HepG2 (cell line): Measurements from ENCODE around the gene LGALS1. TPM values are rescaled to one million over a fixed set of nuclear protein-coding genes. Genes with fewer than 3 reads are reported as not detected.
A peak's percentile ranks its signal among the peaks of the same experiment; 100 is the strongest.

Experiments
- ATF7 ChIP-seq, 2 experiments: fragments of 450-650 bp in 1 of 2; sonication (generic) in 1 of 2; formaldehyde crosslinking in 1 of 2; IDR thresholded peaks; 2 replicates each; pipeline versions ENCODE4 v1.4.0 to v1.6.1; 2016 to 2020; ENCODE audit warnings: antibody characterized with exemption in 1 of 2, mild to moderate bottlenecking in 1 of 2, missing genetic modification reagents in 1 of 2
- DZIP1 ChIP-seq: sonication (generic); formaldehyde crosslinking; IDR thresholded peaks from 2 replicates; pipeline ENCODE4 v1.5.0; 2020; ENCODE audit warnings: mild to moderate bottlenecking, missing genetic modification reagents
- FOXK2 ChIP-seq: fragments of 450-650 bp; IDR thresholded peaks from 2 replicates; pipeline ENCODE4 v1.6.1; 2016
- HNF1A ChIP-seq, 2 experiments: sonication (generic) in 1 of 2; formaldehyde crosslinking in 1 of 2; IDR thresholded peaks; 2 replicates each; pipeline versions ENCODE4 v1.4.0 to v1.6.1; 2016 to 2020; ENCODE audit warnings: borderline replicate concordance in 1 of 2, low read depth in 1 of 2, mild to moderate bottlenecking in 1 of 2, missing genetic modification reagents in 1 of 2
- MAZ ChIP-seq, 2 experiments: sonication (generic) in 1 of 2; formaldehyde crosslinking in 1 of 2; IDR thresholded peaks; 2 replicates each; pipeline versions ENCODE4 v1.5.0 to v1.6.1; 2012 to 2020; ENCODE audit warnings: low read depth in 2 of 2, mild to moderate bottlenecking in 2 of 2, borderline replicate concordance in 1 of 2, improper control_type of control experiment in 1 of 2, low read length in 1 of 2, missing genetic modification reagents in 1 of 2, moderate library complexity in 1 of 2
- PRDM4 ChIP-seq: sonication (generic); formaldehyde crosslinking; IDR thresholded peaks from 2 replicates; pipeline ENCODE4 v1.9.0; 2021; ENCODE audit warnings: missing genetic modification reagents, borderline replicate concordance
- RFXANK ChIP-seq: IDR thresholded peaks from 2 replicates; pipeline ENCODE4 v1.6.1; 2016
- TOE1 ChIP-seq: sonication (generic); formaldehyde crosslinking; IDR thresholded peaks from 2 replicates; pipeline ENCODE4 v1.4.0; 2020; ENCODE audit warnings: mild to moderate bottlenecking, missing genetic modification reagents
- ZFP62 ChIP-seq: sonication (generic); formaldehyde crosslinking; IDR thresholded peaks from 2 replicates; pipeline ENCODE4 v1.4.0; 2020; ENCODE audit warnings: missing genetic modification reagents
- ZNF235 ChIP-seq: sonication (generic); formaldehyde crosslinking; IDR thresholded peaks from 2 replicates; pipeline ENCODE4 v1.8.1; 2023; ENCODE audit warnings: mild to moderate bottlenecking, missing genetic modification reagents, borderline replicate concordance
- ZNF773 ChIP-seq: sonication (generic); formaldehyde crosslinking; IDR thresholded peaks from 2 replicates; pipeline ENCODE4 v1.4.0; 2020; ENCODE audit warnings: missing genetic modification reagents, borderline replicate concordance
- polyA plus RNA-seq, 8 experiments: library from polyadenylated mRNA; depleted of rRNA in 3 of 8; stranded (reverse) in 7 of 8; unstranded in 1 of 8; fragments of >200 nt; fragmentation: Illumina TruSeq in 4 of 8; extraction: Trizol in 4 of 8; gene quantifications; 2 replicates each; pipeline versions ENCODE4 v1.2.1 to v1.2.3, GENCODE V29; 2011 to 2016; ENCODE audit warnings: low read depth in 4 of 8, missing spikeins in 1 of 8, mixed read lengths in 1 of 8; ENCODE audit not compliant: insufficient read depth in 1 of 8
- total RNA-seq, 5 experiments: library from RNA; depleted of rRNA; stranded (reverse); fragments of >200 nt; fragmentation: Illumina TruSeq; extraction: Trizol; gene quantifications; 2 replicates each; pipeline ENCODE4 v1.2.3, GENCODE V29; 2016; ENCODE audit warnings: low read depth in 1 of 5
- TF ChIP-seq, protein P1 (sequence below): sonication (generic); formaldehyde crosslinking; IDR thresholded peaks from 2 replicates; pipeline ENCODE4 v1.5.1; 2020; ENCODE audit warnings: missing genetic modification reagents, mild to moderate bottlenecking, borderline replicate concordance
- TF ChIP-seq, protein P2 (sequence below): sonication (generic); formaldehyde crosslinking; IDR thresholded peaks from 2 replicates; pipeline ENCODE4 v1.5.1; 2020; ENCODE audit warnings: mild to moderate bottlenecking, moderate library complexity, missing genetic modification reagents

The LGALS1 gene
- total and polyA plus RNA-seq, 2 of the 13 experiments (the other 11 are each of a cell fraction or from before 2014, with no cell fraction given), result 103 to 858 TPM

- TF ChIP-seq HNF1A (IDR thresholded peaks at IDR 0.05; ENCODE audit: low read depth) (no peak), HNF1A (CRISPR knock-in tag; IDR thresholded peaks at IDR 0.05; ENCODE audit: borderline replicate concordance) (peak; percentile 46; the same call in 1 of the 2 replicates), PRDM4 (CRISPR knock-in tag) (no peak), ZFP62 (CRISPR knock-in tag) (no peak), DZIP1 (CRISPR knock-in tag) (no peak), ZNF773 (no peak), RFXANK (CRISPR knock-in tag) (no peak), ZNF235 (no peak), TOE1 (CRISPR knock-in tag) (0 out of 2 replicates have a peak, but pooled peaks have one; percentile 14), FOXK2 (no peak), ATF7 (IDR thresholded peaks at IDR 0.05) (no peak), ATF7 (CRISPR knock-in tag; IDR thresholded peaks at IDR 0.05) (no peak), MAZ (IDR thresholded peaks at IDR 0.05; ENCODE audit: borderline replicate concordance, low read depth, low read length) (0 out of 2 replicates have a peak, but pooled peaks have one; percentile 39), MAZ (CRISPR knock-in tag; IDR thresholded peaks at IDR 0.05; ENCODE audit: low read depth) (peak; percentile 56)
- TF ChIP-seq, protein P1, sequence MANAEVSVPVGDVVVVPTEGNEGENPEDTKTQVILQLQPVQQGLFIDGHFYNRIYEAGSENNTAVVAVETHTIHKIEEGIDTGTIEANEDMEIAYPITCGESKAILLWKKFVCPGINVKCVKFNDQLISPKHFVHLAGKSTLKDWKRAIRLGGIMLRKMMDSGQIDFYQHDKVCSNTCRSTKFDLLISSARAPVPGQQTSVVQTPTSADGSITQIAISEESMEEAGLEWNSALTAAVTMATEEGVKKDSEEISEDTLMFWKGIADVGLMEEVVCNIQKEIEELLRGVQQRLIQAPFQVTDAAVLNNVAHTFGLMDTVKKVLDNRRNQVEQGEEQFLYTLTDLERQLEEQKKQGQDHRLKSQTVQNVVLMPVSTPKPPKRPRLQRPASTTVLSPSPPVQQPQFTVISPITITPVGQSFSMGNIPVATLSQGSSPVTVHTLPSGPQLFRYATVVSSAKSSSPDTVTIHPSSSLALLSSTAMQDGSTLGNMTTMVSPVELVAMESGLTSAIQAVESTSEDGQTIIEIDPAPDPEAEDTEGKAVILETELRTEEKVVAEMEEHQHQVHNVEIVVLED, result no peak
- TF ChIP-seq, protein P2, sequence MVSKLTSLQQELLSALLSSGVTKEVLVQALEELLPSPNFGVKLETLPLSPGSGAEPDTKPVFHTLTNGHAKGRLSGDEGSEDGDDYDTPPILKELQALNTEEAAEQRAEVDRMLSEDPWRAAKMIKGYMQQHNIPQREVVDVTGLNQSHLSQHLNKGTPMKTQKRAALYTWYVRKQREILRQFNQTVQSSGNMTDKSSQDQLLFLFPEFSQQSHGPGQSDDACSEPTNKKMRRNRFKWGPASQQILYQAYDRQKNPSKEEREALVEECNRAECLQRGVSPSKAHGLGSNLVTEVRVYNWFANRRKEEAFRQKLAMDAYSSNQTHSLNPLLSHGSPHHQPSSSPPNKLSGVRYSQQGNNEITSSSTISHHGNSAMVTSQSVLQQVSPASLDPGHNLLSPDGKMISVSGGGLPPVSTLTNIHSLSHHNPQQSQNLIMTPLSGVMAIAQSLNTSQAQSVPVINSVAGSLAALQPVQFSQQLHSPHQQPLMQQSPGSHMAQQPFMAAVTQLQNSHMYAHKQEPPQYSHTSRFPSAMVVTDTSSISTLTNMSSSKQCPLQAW (CRISPR knock-in tag), result peak; percentile 68; the same call in 1 of the 2 replicates
Measured at GRCh38 chr22:37633625-37634416, 41.6 kb upstream of the LGALS1 start (continued).
